Eye (tissue), 1 donor: ENCODE results near the gene ALG14.
"Not testable (repeated sequence)": the region's sequence is repeated elsewhere in the genome, so short reads cannot be mapped to it uniquely, and the experiment has no call there.

ENCODE experiments used
- DNase-seq: peaks from one replicate; pipeline ENCODE4 v3.0.0-alpha.2; 2015

Gene ALG14, protein sequence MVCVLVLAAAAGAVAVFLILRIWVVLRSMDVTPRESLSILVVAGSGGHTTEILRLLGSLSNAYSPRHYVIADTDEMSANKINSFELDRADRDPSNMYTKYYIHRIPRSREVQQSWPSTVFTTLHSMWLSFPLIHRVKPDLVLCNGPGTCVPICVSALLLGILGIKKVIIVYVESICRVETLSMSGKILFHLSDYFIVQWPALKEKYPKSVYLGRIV

GRCh38 chr1:95072532-95073419 lies at the start of gene ALG14:
Gene ALG14 (minus strand): TSS chr1:95072951. CDS start chr1:95072898, 53 bp downstream.
- peak; percentile 99 for DNase-seq

DNA sequence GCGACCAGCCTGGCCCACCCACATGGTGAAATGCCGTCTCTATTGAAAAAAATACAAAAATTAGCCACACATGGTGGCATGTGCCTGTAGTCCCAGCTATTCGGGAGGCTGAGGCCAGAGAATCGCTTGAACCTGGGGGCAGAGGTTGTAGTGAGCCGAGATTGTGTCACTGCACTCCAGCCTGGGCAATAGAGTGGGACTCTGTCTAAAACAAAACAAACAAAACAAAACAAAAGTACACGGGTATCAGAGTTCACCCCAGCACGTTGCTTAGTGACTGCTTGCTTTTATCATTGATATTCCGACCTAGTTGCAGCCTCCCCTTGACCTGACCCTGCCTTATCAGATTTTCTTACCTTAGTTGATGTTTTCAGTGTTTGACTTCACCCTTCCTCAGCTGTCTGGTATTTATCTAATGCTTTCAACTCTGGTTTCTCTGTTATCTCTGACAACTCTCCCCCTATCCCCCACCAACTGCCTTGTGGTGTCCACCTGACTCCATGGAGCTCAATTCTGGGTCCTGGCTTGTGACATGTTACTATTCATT lies 49.5 kb upstream of the ALG14 start:
- DNase-seq, result no peak

DNA sequence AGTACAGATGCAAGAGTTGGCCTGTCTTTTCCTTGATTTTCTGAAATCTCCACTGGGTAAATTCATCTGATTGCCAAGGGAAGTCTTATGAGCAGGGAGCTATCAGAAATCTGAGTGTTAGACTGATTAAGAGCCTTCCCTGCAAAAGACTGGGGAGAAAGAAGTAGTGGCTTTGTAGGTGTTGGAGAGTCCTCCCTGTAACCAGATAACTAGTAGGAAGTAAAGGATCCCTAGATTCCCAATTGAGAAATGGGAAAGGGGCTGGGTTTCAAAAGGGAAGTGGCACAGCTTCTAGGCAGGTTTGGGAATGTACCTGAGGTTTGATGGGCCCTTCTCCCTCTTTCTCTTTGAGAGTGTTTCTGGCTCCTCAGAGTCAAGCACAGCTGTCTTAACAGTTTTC lies 46.5 kb upstream of the ALG14 start:
- DNase-seq, result no peak

- no peak for DNase-seq
Measured at GRCh38 chr1:95118710-95119109, 46.0 kb upstream of the ALG14 start.

GRCh38 chr1:95118067-95118499 lies 45.3 kb upstream of the ALG14 start:
- peak; percentile 67 for DNase-seq

GRCh38 chr1:95117207-95118066 lies 44.7 kb upstream of the ALG14 start, which contains the start of gene TLCD4:
Gene TLCD4 (plus strand): TSS chr1:95117355. CDS start chr1:95143902, 26,547 bp downstream.
- DNase-seq, result peak; percentile 84

DNA sequence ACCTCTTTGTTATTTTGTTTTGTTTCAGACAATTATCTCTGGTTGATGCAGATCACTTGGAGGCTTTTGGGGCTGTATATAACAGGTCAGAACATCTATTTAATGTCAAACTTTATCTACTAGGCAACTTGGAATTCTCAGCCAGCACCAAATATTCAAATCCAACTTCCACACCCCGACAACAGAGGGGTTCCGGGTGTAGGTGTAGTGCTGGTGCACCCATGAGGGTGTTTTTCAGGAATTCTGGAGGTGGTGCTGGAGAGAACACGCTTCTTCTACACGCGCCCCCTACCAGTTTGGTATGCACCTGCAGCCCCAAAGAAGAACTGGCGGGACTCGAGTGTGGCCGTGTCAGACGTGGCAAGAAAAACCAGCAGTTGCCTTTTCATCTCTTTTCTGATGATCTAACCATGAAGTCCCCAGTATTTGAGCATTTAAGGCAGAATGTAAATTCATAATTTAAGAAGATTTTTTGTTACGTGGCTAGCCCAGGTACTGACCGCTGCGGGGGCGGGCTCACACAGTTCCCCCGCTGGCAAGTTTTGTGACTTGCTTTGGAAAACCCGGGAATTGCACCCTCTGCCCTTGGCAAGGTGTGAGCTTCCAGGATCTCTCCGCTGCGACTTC lies 43.9 kb upstream of the ALG14 start:
- peak; percentile 88 for DNase-seq

DNA sequence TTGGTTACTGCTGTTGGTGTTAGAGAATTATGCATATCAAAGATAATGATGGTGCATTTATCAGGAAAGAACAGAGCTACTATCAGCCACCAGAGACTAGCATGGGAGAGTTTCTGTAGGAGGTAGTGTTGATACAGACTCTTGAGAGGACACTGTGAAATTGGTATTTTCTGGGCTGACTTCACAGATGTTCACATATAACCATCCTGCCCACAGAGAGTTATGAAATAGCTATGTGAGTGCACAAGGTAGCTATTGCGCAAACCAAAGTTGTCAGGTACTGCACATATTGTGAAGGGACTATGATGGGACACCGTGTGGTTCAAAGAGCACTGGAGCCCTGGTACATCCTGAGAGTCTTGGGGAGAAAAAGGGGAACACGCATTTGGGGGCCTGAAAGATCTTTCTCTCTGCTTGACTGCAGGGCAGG lies 43.0 kb upstream of the ALG14 start:
- no peak for DNase-seq

DNA sequence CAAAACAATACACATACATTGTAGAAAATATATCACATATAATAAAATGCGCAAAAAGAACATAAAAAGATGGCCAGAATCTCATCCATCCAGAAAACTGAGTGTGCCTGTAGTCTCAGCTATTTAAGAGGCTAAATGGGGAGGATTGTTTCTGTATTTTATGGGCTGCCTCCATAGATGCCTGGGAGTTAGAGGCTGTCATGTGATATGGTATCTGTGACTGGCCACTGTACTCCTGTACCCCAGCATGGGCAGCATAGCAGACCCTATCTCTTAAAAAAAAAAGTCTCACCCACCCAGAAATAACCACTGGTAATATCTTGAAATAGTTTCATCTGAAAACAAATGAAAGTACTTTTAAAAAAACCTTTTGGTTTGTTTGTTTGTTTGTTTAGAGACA lies 40.9 kb upstream of the ALG14 start:
- no peak for DNase-seq

DNA sequence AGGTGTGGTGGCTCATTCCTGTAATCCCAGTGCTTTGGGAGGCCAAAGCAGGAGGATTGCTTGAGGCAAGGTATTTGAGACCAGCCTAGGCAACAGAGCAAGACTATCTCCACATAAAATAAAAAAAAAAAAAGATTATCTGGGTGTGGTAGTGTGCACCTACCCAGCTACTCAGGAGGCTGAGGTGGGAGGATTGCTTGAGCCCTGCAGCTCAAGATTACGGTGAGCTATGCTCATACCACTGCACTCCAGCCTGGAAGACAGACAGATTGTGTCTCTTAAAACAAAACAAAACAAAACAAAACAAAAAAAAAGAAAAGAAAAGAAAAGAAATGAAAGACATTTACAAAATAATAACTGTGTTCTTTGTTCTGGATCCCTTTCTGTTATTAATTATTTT lies 38.3 kb upstream of the ALG14 start:
- no peak for DNase-seq

- no peak for DNase-seq
Measured at GRCh38 chr1:95108792-95109191, 36.0 kb upstream of the ALG14 start.

DNA sequence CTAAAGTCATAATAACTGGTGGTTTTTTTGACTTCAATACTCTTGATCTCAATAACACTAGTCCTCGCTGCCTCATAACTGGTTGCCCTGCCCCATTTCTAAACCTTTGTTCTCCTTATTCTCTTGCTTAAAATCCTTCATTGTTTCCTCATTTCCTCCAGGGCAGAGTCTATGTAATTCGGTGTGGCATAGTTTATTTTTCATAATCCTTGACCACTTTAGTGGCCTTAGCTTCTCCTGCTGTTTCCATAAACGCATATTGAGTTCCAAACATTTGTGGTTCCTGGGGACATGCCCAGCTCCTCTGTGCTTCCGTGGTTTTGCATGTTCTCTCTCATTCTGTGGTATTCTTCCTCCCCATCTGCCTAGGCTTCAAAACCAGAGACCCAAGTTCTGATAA lies 25.4 kb upstream of the ALG14 start:
- DNase-seq, result no peak

DNA sequence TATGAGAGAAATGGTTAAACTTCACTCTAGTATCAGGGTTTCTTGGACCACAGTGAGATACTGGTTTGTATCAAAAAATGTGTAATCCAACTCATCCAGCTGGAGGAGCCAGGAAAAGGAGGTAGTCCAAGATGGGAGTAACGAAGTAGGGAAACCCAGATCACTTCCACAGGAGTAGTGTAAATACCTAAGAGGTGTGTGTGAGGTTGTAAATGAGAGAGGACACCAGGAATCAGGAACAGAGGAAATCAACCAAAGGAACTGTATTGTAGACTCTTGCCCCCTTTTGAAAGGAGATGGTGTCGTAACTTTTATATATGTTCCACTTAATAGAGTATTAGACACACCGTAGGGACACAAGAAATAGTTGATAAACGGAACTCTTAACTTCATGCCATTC lies 24.7 kb upstream of the ALG14 start:
- DNase-seq, result no peak

GRCh38 chr1:95096218-95096841 lies 23.6 kb upstream of the ALG14 start:
- DNase-seq, result no peak

GRCh38 chr1:95095833-95096217 lies 23.1 kb upstream of the ALG14 start:
- no peak for DNase-seq

DNA sequence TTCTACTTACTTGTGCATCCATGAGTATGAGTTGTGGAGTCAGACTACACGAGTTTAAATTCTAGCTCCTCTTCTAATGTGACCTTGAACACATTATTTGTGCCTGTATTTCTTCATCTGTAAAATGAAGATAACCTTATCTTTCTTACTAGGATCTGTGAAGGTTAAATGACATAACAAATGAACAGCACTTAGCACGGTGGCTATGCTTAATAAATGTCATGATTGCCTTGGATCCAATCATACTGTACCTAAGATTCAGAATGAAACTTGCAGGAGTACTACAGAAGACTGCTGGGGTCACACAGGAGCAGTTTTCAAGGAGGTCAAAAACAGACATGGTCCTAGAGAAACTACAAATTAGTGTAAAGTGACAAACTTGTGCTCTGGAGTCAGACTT lies 22.2 kb upstream of the ALG14 start:
- DNase-seq, result no peak

DNA sequence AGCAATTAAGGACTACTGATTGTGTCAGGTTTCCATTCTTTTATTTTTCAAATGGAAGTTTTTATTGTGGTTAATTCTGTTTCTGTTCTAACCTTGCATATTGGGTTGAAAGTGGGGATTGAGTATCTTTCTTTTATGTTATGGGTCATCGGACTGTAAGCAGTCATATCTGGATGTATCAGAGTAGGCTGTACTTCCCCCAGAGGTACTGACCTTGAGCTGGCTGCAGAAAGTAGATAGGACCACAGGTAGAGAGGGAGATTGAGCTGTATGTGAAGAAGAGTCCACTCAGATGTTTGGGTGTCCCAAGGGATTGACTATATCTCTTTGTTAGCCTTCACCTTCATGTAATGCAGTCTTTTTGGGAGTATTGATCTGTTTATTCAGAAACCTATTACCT lies 20.5 kb upstream of the ALG14 start:
- no peak for DNase-seq

GRCh38 chr1:95092891-95093290 lies 20.1 kb upstream of the ALG14 start:
- DNase-seq, result not testable (repeated sequence)

DNA sequence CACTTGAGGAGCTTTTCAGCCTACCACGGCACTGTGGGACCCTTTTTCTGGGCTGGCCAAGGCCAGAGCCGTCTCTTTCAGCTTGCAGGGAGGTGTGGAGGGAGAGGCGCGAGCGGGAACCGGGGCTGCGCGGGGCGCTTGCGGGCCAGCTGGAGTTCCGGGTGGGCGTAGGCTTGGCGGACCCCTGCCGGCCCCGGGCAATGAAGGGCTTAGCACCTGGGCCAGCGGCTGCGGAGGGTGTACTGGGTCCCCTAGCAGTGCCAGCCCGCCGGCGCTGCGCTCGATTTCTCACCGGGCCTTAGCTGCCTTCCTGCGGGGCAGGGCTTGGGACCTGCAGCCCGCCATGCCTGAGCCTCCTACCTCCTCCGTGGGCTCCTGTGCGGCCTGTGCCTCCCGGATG lies 18.5 kb upstream of the ALG14 start:
- not testable (repeated sequence) for DNase-seq

DNA sequence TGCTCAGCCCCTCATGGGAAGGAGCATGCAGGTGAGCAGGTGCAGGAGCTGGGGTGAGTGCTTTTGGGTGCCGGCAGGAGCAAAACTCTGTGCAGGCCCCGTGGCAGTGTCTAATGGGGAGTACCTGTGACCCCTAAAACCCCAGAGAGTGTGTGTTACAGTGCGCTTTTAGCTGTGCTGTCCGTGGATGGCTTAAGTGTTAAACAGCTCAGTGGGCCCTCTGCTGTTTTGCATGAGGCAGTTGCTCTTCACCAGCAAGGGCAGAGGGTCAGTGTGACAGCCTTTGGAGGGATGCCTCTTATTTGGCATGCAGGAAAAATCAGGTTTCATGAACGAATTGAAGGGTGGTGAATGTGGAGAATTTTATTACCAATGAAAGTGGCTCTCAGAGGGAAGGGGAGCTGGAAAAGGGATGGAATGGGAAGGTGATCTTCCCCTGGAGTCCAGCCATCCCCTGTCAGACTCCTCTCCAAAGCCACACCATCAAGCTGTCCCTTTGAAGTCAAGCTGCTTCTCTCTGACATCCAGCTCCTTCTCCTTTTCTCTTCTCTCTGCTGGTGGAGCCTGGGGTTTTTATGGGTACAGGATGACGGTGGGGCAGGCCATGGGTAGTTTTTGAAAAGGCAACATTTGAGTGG lies 17.0 kb upstream of the ALG14 start:
- DNase-seq, result no peak

DNA sequence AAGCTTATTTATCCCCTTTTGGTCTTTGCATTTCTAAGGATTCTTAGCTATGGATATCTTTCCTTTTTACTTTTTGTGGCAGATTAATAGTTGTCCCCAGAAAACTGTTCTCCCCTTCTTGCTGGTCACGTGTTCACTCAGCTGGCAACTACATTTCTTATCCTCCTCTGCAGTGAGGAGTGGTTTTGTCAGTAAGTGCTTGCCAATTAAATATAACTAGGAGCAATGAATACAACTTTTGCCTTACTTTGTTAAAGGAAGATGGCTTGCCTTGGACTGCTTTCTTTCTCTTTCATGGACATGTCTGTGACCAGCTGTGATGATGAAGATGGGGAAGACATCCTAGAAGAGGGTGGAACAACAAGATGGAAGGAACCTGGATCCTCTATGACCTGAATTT lies 15.6 kb upstream of the ALG14 start:
- DNase-seq, result no peak
